Natural killer cell (primary cell): ENCODE data around the gene PLGRKT. TPM values are rescaled to one million over a fixed set of nuclear protein-coding genes. Genes with fewer than 3 reads are reported as not detected.

ENCODE experiments used
- ATAC-seq, 3 donors: fragments of 150-1000 bp in 2 of 3; fragments of 200-7000 bp in 1 of 3; cut with Tn5 transposase; 1 replicate in 1 of 3; 2 replicates in 2 of 3; pipeline ENCODE4 v1.10.0; 2021; ENCODE audit warnings: mild to moderate bottlenecking in 2 of 3, moderate library complexity in 2 of 3
- DNase-seq, 2 donors: peaks; one replicate each; pipeline versions ENCODE4 v3.0.0 to v3.0.0-alpha.2; 2013 to 2021; ENCODE audit warnings: mixed read lengths in 1 of 2
- H3K27ac ChIP-seq: one replicate; pipeline ENCODE4 v1.5.1; 2013; ENCODE audit warnings: mild to moderate bottlenecking, low read length
- H3K27me3 ChIP-seq: one replicate; pipeline ENCODE4 v1.6.1; 2013; ENCODE audit warnings: low read length; ENCODE audit not compliant: control insufficient read depth, insufficient read depth
- H3K36me3 ChIP-seq: one replicate; pipeline ENCODE4 v1.6.1; 2013; ENCODE audit warnings: low read length; ENCODE audit not compliant: control insufficient read depth, insufficient read depth
- H3K4me1 ChIP-seq: one replicate; pipeline ENCODE4 v1.6.1; 2013; ENCODE audit warnings: low read length; ENCODE audit not compliant: control insufficient read depth, insufficient read depth
- H3K4me3 ChIP-seq: one replicate; pipeline ENCODE4 v1.5.1; 2013; ENCODE audit warnings: low read length
- H3K9me3 ChIP-seq: one replicate; pipeline ENCODE4 v1.6.1; 2013; ENCODE audit warnings: low read length; ENCODE audit not compliant: control insufficient read depth, insufficient read depth
- H3K27ac Mint-ChIP-seq, 2 donors: one replicate each; pipeline ENCODE4 v1.8.0; 2022; ENCODE audit warnings: mild to moderate bottlenecking in 2 of 2, mixed read lengths in 2 of 2, moderate library complexity in 1 of 2
- H3K27me3 Mint-ChIP-seq, 2 donors: one replicate each; pipeline ENCODE4 v1.8.0; 2022; ENCODE audit warnings: low read depth in 2 of 2, mixed read lengths in 2 of 2
- H3K36me3 Mint-ChIP-seq: one replicate; pipeline ENCODE4 v1.8.0; 2022; ENCODE audit warnings: mixed read lengths
- H3K4me1 Mint-ChIP-seq, 2 donors: one replicate each; pipeline ENCODE4 v1.8.0; 2022; ENCODE audit warnings: mixed read lengths in 2 of 2
- H3K4me3 Mint-ChIP-seq: one replicate; pipeline ENCODE4 v1.8.0; 2022; ENCODE audit warnings: mild to moderate bottlenecking, moderate library complexity, mixed read lengths
- H3K9me3 Mint-ChIP-seq, 2 donors: one replicate each; pipeline ENCODE4 v1.8.0; 2022; ENCODE audit warnings: mixed read lengths in 2 of 2
- WGBS: methylation state at CpG from one replicate; pipeline ENCODE4 v1.1.7; 2013; ENCODE audit warnings: missing lambda C conversion rate; ENCODE audit not compliant: insufficient coverage; 5-methylcytosine and 5-hydroxymethylcytosine counted together
- intact Hi-C: fragments of 100-400 bp; cut with micrococcal nuclease; formaldehyde crosslinking; loops from one replicate; pipeline ENCODE4 v1.14.2; 2022
- total RNA-seq, 4 donors: library from RNA; stranded (reverse); fragments of 120-200 nt in 1 of 4; gene quantifications; one replicate each; pipeline versions ENCODE4 v1.2.3 to v1.2.4, GENCODE V29; 2013 to 2022
- TF ChIP-seq, protein P1 (sequence below): fragments of 200-600 bp; IDR thresholded peaks from one replicate; pipeline ENCODE4 v1.8.0; 2022; ENCODE audit warnings: antibody characterized with exemption

The PLGRKT gene
- total RNA-seq, 3 donors from 2014 or later (not counting 1 experiment from before 2014, with no cell fraction given) = 14.7 to 17.8 (median 17.3) TPM

- WGBS = no CpG with 5 or more reads among the region's 2 CpGs
- Mint-ChIP-seq H3K4me1 (peaks cover 20 to 23% of the 10 kb centered on the region in 2 donors), H3K9me3 (no peaks in the 10 kb centered on the region), H3K27ac (no peak overlapping the region), H3K36me3 (no peaks in the 10 kb centered on the region), H3K27me3 (no peaks in the 10 kb centered on the region), H3K4me3 (no peak overlapping the region)
- intact Hi-C loops = no loop called here
- no peaks in the 10 kb centered on the region for H3K36me3 ChIP-seq
- H3K4me1 ChIP-seq = peaks cover 6% of the 10 kb centered on the region
- no peak overlapping the region for H3K27ac ChIP-seq
- DNase-seq (no peak), ATAC-seq (no peak)
- TF ChIP-seq, protein P1, sequence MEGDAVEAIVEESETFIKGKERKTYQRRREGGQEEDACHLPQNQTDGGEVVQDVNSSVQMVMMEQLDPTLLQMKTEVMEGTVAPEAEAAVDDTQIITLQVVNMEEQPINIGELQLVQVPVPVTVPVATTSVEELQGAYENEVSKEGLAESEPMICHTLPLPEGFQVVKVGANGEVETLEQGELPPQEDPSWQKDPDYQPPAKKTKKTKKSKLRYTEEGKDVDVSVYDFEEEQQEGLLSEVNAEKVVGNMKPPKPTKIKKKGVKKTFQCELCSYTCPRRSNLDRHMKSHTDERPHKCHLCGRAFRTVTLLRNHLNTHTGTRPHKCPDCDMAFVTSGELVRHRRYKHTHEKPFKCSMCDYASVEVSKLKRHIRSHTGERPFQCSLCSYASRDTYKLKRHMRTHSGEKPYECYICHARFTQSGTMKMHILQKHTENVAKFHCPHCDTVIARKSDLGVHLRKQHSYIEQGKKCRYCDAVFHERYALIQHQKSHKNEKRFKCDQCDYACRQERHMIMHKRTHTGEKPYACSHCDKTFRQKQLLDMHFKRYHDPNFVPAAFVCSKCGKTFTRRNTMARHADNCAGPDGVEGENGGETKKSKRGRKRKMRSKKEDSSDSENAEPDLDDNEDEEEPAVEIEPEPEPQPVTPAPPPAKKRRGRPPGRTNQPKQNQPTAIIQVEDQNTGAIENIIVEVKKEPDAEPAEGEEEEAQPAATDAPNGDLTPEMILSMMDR = no peak
- no peaks in the 10 kb centered on the region for H3K9me3 ChIP-seq
- no peaks in the 10 kb centered on the region for H3K27me3 ChIP-seq
- no peak overlapping the region for H3K4me3 ChIP-seq
Measured at GRCh38 chr9:5393497-5393896, 44.2 kb downstream of the PLGRKT start.

- DNase-seq (no peak), ATAC-seq (no peak)
- Mint-ChIP-seq H3K4me3 (no peak overlapping the region), H3K27me3 (no peaks in the 10 kb centered on the region), H3K36me3 (no peaks in the 10 kb centered on the region), H3K27ac (no peak overlapping the region), H3K4me1 (peaks cover 23 to 27% of the 10 kb centered on the region in 2 donors), H3K9me3 (no peaks in the 10 kb centered on the region)
- intact Hi-C loops = no loop called here
- 100% methylated on average over 1 of the region's 1 CpG for WGBS
- H3K9me3 ChIP-seq = no peaks in the 10 kb centered on the region
- H3K27ac ChIP-seq = no peak overlapping the region
- H3K27me3 ChIP-seq = no peaks in the 10 kb centered on the region
- TF ChIP-seq, protein P1 = no peak
- H3K4me1 ChIP-seq = peaks cover 6% of the 10 kb centered on the region
- no peaks in the 10 kb centered on the region for H3K36me3 ChIP-seq
- no peak overlapping the region for H3K4me3 ChIP-seq
Measured at GRCh38 chr9:5392285-5392684, 45.4 kb downstream of the PLGRKT start.

DNA sequence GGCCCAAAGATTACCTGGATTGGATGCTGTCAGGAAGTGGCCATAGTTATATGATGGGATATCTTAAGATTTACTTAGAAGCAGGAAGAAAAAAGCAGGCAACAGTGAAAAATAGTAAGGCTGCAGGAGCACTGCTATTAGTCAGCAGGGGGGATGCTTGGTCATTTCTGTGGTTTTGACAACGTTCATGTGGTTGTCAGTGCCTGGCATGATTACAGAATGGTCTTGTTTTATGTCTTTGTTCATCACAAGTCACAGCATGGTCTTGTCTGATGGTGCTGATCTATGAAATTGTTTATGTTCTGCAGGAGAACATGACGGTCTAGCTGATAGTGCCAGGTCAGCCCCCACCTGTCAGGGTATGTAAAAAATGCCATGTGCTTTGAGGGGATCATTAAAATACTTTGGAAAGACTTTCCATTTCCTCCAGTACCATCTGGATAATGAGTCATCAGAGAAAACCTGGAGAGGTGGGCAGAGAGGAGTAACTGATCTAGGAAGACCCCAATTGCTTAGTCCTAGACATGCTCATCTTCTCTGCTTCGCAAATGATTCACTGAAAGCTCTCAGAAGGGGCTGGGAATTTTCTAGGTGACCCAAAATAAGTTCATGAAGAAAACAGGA lies 48.5 kb downstream of the PLGRKT start:
- H3K27me3 ChIP-seq = no peaks in the 10 kb centered on the region
- 39% methylated on average over 3 of the region's 3 CpGs for WGBS
- H3K27ac ChIP-seq = no peak overlapping the region
- Mint-ChIP-seq H3K4me3 (no peak overlapping the region), H3K27me3 (no peaks in the 10 kb centered on the region), H3K4me1 (peaks cover 29 to 34% of the 10 kb centered on the region in 2 donors), H3K27ac (peak overlapping the region in 1 of 2 donors; percentile 33), H3K36me3 (no peaks in the 10 kb centered on the region), H3K9me3 (no peaks in the 10 kb centered on the region)
- H3K4me1 ChIP-seq = peaks cover 6% of the 10 kb centered on the region
- H3K4me3 ChIP-seq = no peak overlapping the region
- ATAC-seq = peak; percentile 73 to 89 (median 73)
- H3K9me3 ChIP-seq = no peaks in the 10 kb centered on the region
- peak in 1 of 2 donors; percentile 6 for DNase-seq
- no peaks in the 10 kb centered on the region for H3K36me3 ChIP-seq
- intact Hi-C loops = no loop called here
- TF ChIP-seq, protein P1 = no peak
